HepG2 (cell line): Measurements from ENCODE around the gene USP19. TPM values are rescaled to one million over a fixed set of nuclear protein-coding genes. Genes with fewer than 3 reads are reported as not detected.

ENCODE experiments used
- ATAC-seq: fragments of 200-7000 bp; cut with Tn5 transposase; 3 replicates; pipeline ENCODE4 v1.9.1; 2020; ENCODE audit warnings: mild to moderate bottlenecking, moderate library complexity
- BruUV-seq: library from RNA; stranded (reverse); fragments of 400-500 nt; replicated peaks from 2 replicates; lab custom pipeline; 2021; lab: Mats Ljungman, UMichigan
- CTCF ChIA-PET: fragments of 300-600 bp; formaldehyde crosslinking; extraction: SDS; loops from one replicate; lab custom pipeline; 2021; ENCODE audit warnings: low total read pairs, inconsistent platforms, low intra/inter-chr PET ratio; lab: Yijun Ruan, JAX
- POLR2A ChIA-PET: fragments of 350-600 bp; sonication (Branson Sonifier 250); formaldehyde crosslinking; loops from one replicate; lab custom pipeline; 2020; ENCODE audit warnings: antibody characterized with exemption, inconsistent platforms; lab: Yijun Ruan, JAX
- DNase-seq: peaks from one replicate; pipeline ENCODE4 v3.0.0-alpha.2; 2015; ENCODE audit warnings: low spot score
- FAIRE-seq: peaks from 3 replicates; lab custom pipeline; 2011; peaks lifted over from hg19 to GRCh38; lab: Jason Lieb, UNC
- H2AFZ ChIP-seq: one replicate; pipeline ENCODE4 v1.6.1; 2011; ENCODE audit warnings: low read length, inconsistent platforms
- H3K27ac ChIP-seq: fragments of 300-600 bp; 3 replicates; pipeline ENCODE4 v1.8.0; 2011; ENCODE audit warnings: mixed run types, mild to moderate bottlenecking, mixed read lengths, low read length, inconsistent platforms; ENCODE audit not compliant: insufficient read depth; ENCODE audit errors: extremely low read length
- H3K27me3 ChIP-seq, 2 experiments: fragments of 200-600 bp in 1 of 2; 2 replicates in 1 of 2; 3 replicates in 1 of 2; pipeline versions ENCODE4 v1.6.0 to v1.8.0; 2011; ENCODE audit warnings: low read length in 2 of 2, mild to moderate bottlenecking in 2 of 2, moderate library complexity in 2 of 2, inconsistent platforms in 1 of 2; ENCODE audit not compliant: insufficient read depth in 2 of 2, control insufficient read depth in 1 of 2
- H3K36me3 ChIP-seq, 2 experiments: fragments of 200-600 bp in 1 of 2; replicated peaks in 1 of 2; 2 replicates in 1 of 2; 3 replicates in 1 of 2; pipeline versions ENCODE4 v1.5.1 to v1.8.0; 2011; ENCODE audit warnings: low read length in 2 of 2, inconsistent platforms in 1 of 2; ENCODE audit not compliant: insufficient read depth in 2 of 2, control insufficient read depth in 1 of 2
- H3K4me1 ChIP-seq: 2 replicates; pipeline ENCODE4 v1.5.1; 2012; ENCODE audit warnings: low read length, inconsistent platforms; ENCODE audit not compliant: insufficient read depth
- H3K4me2 ChIP-seq: 2 replicates; pipeline ENCODE4 v1.6.0; 2011; ENCODE audit warnings: low read depth, low read length, inconsistent platforms
- H3K4me3 ChIP-seq, 3 experiments: fragments of 200-600 bp in 1 of 3; sonication (generic), shearing (Covaris generic) in 1 of 3; replicated peaks in 1 of 3; 2 replicates each; pipeline ENCODE4 v1.5.1; 2011 to 2016; ENCODE audit warnings: low read length in 3 of 3, inconsistent platforms in 2 of 3, low read depth in 2 of 3, mild to moderate bottlenecking in 2 of 3, control low read depth in 1 of 3, mixed read lengths in 1 of 3; ENCODE audit not compliant: insufficient read depth in 1 of 3
- H3K79me2 ChIP-seq: one replicate; pipeline ENCODE4 v1.6.1; 2011; ENCODE audit warnings: low read length, inconsistent platforms; ENCODE audit not compliant: insufficient read depth
- H3K9ac ChIP-seq: 2 replicates; pipeline ENCODE4 v1.6.0; 2011; ENCODE audit warnings: mild to moderate bottlenecking, low read depth, low read length, inconsistent platforms; ENCODE audit not compliant: insufficient read depth
- H3K9me3 ChIP-seq: 2 replicates; pipeline ENCODE4 v1.5.1; 2012; ENCODE audit warnings: mild to moderate bottlenecking, low read length
- H4K20me1 ChIP-seq: 2 replicates; pipeline ENCODE4 v1.6.0; 2011; ENCODE audit warnings: inconsistent platforms, mild to moderate bottlenecking, low read length, moderate library complexity; ENCODE audit not compliant: insufficient read depth
- HES4 ChIP-seq: sonication (generic); formaldehyde crosslinking; IDR thresholded peaks from 2 replicates; pipeline ENCODE4 v1.9.0; 2021; ENCODE audit warnings: mild to moderate bottlenecking, missing genetic modification reagents, borderline replicate concordance
- MBNL3 ChIP-seq: fragments of 250-450 bp; sonication (Bioruptor Pico); conservative IDR thresholded peaks from 2 replicates; pipeline ENCODE4 v1.8.0; 2022; ENCODE audit warnings: mild to moderate bottlenecking, inconsistent platforms
- NBN ChIP-seq: fragments of 450-650 bp; conservative IDR thresholded peaks from 2 replicates; pipeline ENCODE4 v1.6.1; 2017
- POLR2AphosphoS2 ChIP-seq: IDR thresholded peaks from 2 replicates; pipeline ENCODE4 v1.6.1; 2011; ENCODE audit warnings: low read depth, low read length, improper control_type of control experiment
- RBM22 ChIP-seq: fragments of 200-400 bp; formaldehyde crosslinking; optimal IDR thresholded peaks from 2 replicates; pipeline ENCODE3; 2017; ENCODE audit warnings: mild to moderate bottlenecking, low read length, moderate library complexity
- ZFAT ChIP-seq: sonication (generic); formaldehyde crosslinking; conservative IDR thresholded peaks from 2 replicates; pipeline ENCODE4 v1.8.1; 2023; ENCODE audit warnings: missing genetic modification reagents, inconsistent platforms
- ZFP62 ChIP-seq: sonication (generic); formaldehyde crosslinking; IDR thresholded peaks from 2 replicates; pipeline ENCODE4 v1.4.0; 2020; ENCODE audit warnings: missing genetic modification reagents
- ZNF746 ChIP-seq: sonication (generic); formaldehyde crosslinking; IDR thresholded peaks from 2 replicates; pipeline ENCODE4 v1.8.0; 2022; ENCODE audit warnings: mild to moderate bottlenecking, missing genetic modification reagents
- ZSCAN12 ChIP-seq: sonication (generic); formaldehyde crosslinking; IDR thresholded peaks from 2 replicates; pipeline ENCODE4 v1.9.0; 2021; ENCODE audit warnings: mild to moderate bottlenecking, missing genetic modification reagents
- WGBS: methylation state at CpG from one replicate; pipeline ENCODE4 v1.1.6; 2017; ENCODE audit warnings: low lambda C conversion rate; 5-methylcytosine and 5-hydroxymethylcytosine counted together
- in situ Hi-C: cut with HindIII; loops from 2 replicates; pipeline ENCODE4 v1.10.0; 2017; ENCODE audit warnings: low pct_unique_long_range_greater_than_20kb; ENCODE audit not compliant: extremely low pct_ligation_motif_present
- intact Hi-C: fragments of 100-400 bp; cut with micrococcal nuclease; formaldehyde crosslinking; loops from one replicate; pipeline ENCODE4 v1.10.0; 2022; ENCODE audit not compliant: unreplicated experiment
- polyA plus RNA-seq, 8 experiments: library from polyadenylated mRNA; depleted of rRNA in 3 of 8; stranded (reverse) in 7 of 8; unstranded in 1 of 8; fragments of >200 nt; fragmentation: Illumina TruSeq in 4 of 8; extraction: Trizol in 4 of 8; gene quantifications; 2 replicates each; pipeline versions ENCODE4 v1.2.1 to v1.2.3, GENCODE V29; 2011 to 2016; ENCODE audit warnings: low read depth in 4 of 8, missing spikeins in 1 of 8, mixed read lengths in 1 of 8; ENCODE audit not compliant: insufficient read depth in 1 of 8
- total RNA-seq, 5 experiments: library from RNA; depleted of rRNA; stranded (reverse); fragments of >200 nt; fragmentation: Illumina TruSeq; extraction: Trizol; gene quantifications; 2 replicates each; pipeline ENCODE4 v1.2.3, GENCODE V29; 2016; ENCODE audit warnings: low read depth in 1 of 5
- TF ChIP-seq, protein P1 (sequence below): sonication (generic); formaldehyde crosslinking; IDR thresholded peaks from 2 replicates; pipeline ENCODE4 v1.4.0; 2020; ENCODE audit warnings: missing genetic modification reagents

The USP19 gene
- total and polyA plus RNA-seq, 2 of the 13 experiments (the other 11 are each of a cell fraction or from before 2014, with no cell fraction given) = 28.3 to 31.7 TPM

GRCh38 chr3:49079270-49079669, 41.4 kb downstream of the USP19 start (continued):
- no peak for TF ChIP-seq ZSCAN12 (CRISPR knock-in tag)
- no peak for TF ChIP-seq RBM22
- TF ChIP-seq NBN = no peak
- no peak for TF ChIP-seq ZFP62 (CRISPR knock-in tag)
- no peak for TF ChIP-seq MBNL3
- TF ChIP-seq, protein P1, sequence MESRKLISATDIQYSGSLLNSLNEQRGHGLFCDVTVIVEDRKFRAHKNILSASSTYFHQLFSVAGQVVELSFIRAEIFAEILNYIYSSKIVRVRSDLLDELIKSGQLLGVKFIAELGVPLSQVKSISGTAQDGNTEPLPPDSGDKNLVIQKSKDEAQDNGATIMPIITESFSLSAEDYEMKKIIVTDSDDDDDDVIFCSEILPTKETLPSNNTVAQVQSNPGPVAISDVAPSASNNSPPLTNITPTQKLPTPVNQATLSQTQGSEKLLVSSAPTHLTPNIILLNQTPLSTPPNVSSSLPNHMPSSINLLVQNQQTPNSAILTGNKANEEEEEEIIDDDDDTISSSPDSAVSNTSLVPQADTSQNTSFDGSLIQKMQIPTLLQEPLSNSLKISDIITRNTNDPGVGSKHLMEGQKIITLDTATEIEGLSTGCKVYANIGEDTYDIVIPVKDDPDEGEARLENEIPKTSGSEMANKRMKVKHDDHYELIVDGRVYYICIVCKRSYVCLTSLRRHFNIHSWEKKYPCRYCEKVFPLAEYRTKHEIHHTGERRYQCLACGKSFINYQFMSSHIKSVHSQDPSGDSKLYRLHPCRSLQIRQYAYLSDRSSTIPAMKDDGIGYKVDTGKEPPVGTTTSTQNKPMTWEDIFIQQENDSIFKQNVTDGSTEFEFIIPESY (CRISPR knock-in tag) = no peak

GRCh38 chr3:49076646-49077045, 44.0 kb downstream of the USP19 start:
- 0 out of 2 replicates have a peak, but pooled peaks cover 5% of the 10 kb centered on the region for H3K4me1 ChIP-seq
- BruUV-seq = TSS peak; percentile 36
- no peak overlapping the region for H3K27ac ChIP-seq
- no peaks in the 10 kb centered on the region for H3K9me3 ChIP-seq
- WGBS = 100% methylated on average over 4 of the region's 4 CpGs
- TF ChIP-seq ZFAT (CRISPR knock-in tag) (no peak), ZNF746 (CRISPR knock-in tag) (no peak), HES4 (CRISPR knock-in tag) (no peak), POLR2AphosphoS2 (0 out of 2 replicates have a peak, but pooled peaks have one; percentile 7)
- H3K4me3 ChIP-seq = no peak overlapping the region
- H3K36me3 ChIP-seq = peaks cover 32 to 51% of the 10 kb centered on the region in 2 experiments
- ChIA-PET CTCF (no interaction called here), POLR2A (no interaction called here)
- intact Hi-C loops = no loop called here
- H3K27me3 ChIP-seq = no peaks in the 10 kb centered on the region
- DNase-seq (no peak), FAIRE-seq (no peak), ATAC-seq (peak; percentile 59)
- H2AFZ ChIP-seq = no peak overlapping the region
- H3K4me2 ChIP-seq = no peak overlapping the region
- in situ Hi-C loops = no loop called here
- 0 out of 2 replicates have a peak, but pooled peaks cover 9% of the 10 kb centered on the region for H4K20me1 ChIP-seq
- no peak overlapping the region for H3K9ac ChIP-seq
- peaks cover 38% of the 10 kb centered on the region for H3K79me2 ChIP-seq
